Sigmoid colon (tissue), 7 donors: ENCODE data around the gene VIPR2. TPM values are rescaled to one million over a fixed set of nuclear protein-coding genes. Genes with fewer than 3 reads are reported as not detected.

Source experiments
- DNase-seq: peaks from one replicate; pipeline ENCODE4 v3.0.0-alpha.2; 2019
- H3K27ac ChIP-seq, 4 donors: fragments of 200-600 bp; sonication (generic); one replicate each; pipeline ENCODE4 v1.5.1; 2016 to 2019; ENCODE audit warnings: mild to moderate bottlenecking in 1 of 4
- H3K27me3 ChIP-seq, 3 donors: fragments of 200-600 bp; sonication (generic); one replicate each; pipeline ENCODE4 v1.5.1; 2019; ENCODE audit warnings: mild to moderate bottlenecking in 1 of 3
- H3K36me3 ChIP-seq, 4 donors: fragments of 200-600 bp; sonication (generic); one replicate each; pipeline ENCODE4 v1.5.1; 2016 to 2019
- H3K4me1 ChIP-seq, 4 donors: fragments of 200-600 bp; sonication (generic); one replicate each; pipeline ENCODE4 v1.5.1; 2017 to 2019
- H3K4me3 ChIP-seq, 4 donors: fragments of 200-600 bp; sonication (generic); one replicate each; pipeline ENCODE4 v1.5.1; 2017 to 2019; ENCODE audit warnings: mild to moderate bottlenecking in 2 of 4, moderate library complexity in 1 of 4
- H3K9me3 ChIP-seq, 4 donors: fragments of 200-600 bp in 3 of 4; sonication (generic) in 3 of 4; one replicate each; pipeline versions ENCODE4 v1.5.1 to v1.6.1; 2013 to 2019
- CTCF ChIP-seq, 4 experiments: fragments of 450-650 bp in 3 of 4; fragments of 200-600 bp in 1 of 4; IDR thresholded peaks; one replicate each; pipeline ENCODE4 v1.5.1; 2016 to 2019; ENCODE audit warnings: antibody characterized with exemption in 4 of 4, mild to moderate bottlenecking in 3 of 4, moderate library complexity in 2 of 4
- EP300 ChIP-seq, 4 donors: sonication (generic); formaldehyde crosslinking; IDR thresholded peaks; one replicate each; pipeline ENCODE4 v1.6.1; 2017; ENCODE audit warnings: antibody characterized with exemption in 4 of 4
- POLR2A ChIP-seq, 2 donors: fragments of 450-650 bp; IDR thresholded peaks; one replicate each; pipeline ENCODE4 v1.6.1; 2016; ENCODE audit warnings: antibody characterized with exemption in 2 of 2, mild to moderate bottlenecking in 2 of 2, moderate library complexity in 2 of 2
- POLR2AphosphoS5 ChIP-seq, 4 donors: sonication (generic); formaldehyde crosslinking; IDR thresholded peaks; one replicate each; pipeline ENCODE4 v1.6.1; 2017; ENCODE audit warnings: antibody characterized with exemption in 4 of 4
- WGBS, 2 donors: extraction: QIAGEN DNeasy Blood & Tissue Kit; methylation state at CpG; one replicate each; pipeline ENCODE4 v1.1.7; 2013; 5-methylcytosine and 5-hydroxymethylcytosine counted together
- intact Hi-C: fragments of 100-400 bp; cut with DNase I; formaldehyde crosslinking; loops from one replicate; pipeline ENCODE4 v1.15.1; 2023
- polyA plus RNA-seq, 3 donors: library from polyadenylated mRNA; stranded (reverse); fragments of 200-250 nt; gene quantifications; one replicate each; pipeline ENCODE4 v1.2.3, GENCODE V29; 2013
- total RNA-seq, 4 donors: library from RNA; depleted of rRNA; stranded (reverse); fragments of >200 nt; gene quantifications; one replicate each; pipeline ENCODE4 v1.1.0, GENCODE V29; 2016
- donor health status: healthy with polysubstance abuse.
- donor health status: Bipolar disorder and iron deficiency.
- donor health status: healthy.

The VIPR2 gene
- total and polyA plus RNA-seq, 7 donors = 0.23 to 21.4 (median 11.7) TPM

- Histone ChIP-seq H3K9me3 (no peaks in the 10 kb centered on the region), H3K27me3 (peaks cover 4 to 52% (median 12%) of the 10 kb centered on the region in 3 donors), H3K4me1 (peaks cover 0 to 7% (median 0%) of the 10 kb centered on the region in 4 donors), H3K27ac (no peak overlapping the region), H3K4me3 (peak overlapping the region in 2 of 4 donors; percentile 9 to 25), H3K36me3 (no peaks in the 10 kb centered on the region)
- 83 to 84% methylated on average over 22 of the region's 22 CpGs for WGBS, 2 donors
- intact Hi-C loops = no loop called here
- TF ChIP-seq POLR2AphosphoS5 (IDR thresholded peaks at IDR 0.05) (no peak), EP300 (IDR thresholded peaks at IDR 0.05) (no peak), CTCF (IDR thresholded peaks at IDR 0.05) (no peak), POLR2A (IDR thresholded peaks at IDR 0.05) (no peak)
- no peak for DNase-seq
These were observed 147.2 kb downstream of the VIPR2 start for GRCh38 chr7:158997471-158997870.

GRCh38 chr7:158997110-158997453 lies 147.6 kb downstream of the VIPR2 start:
- Histone ChIP-seq H3K36me3 (no peaks in the 10 kb centered on the region), H3K27me3 (peaks cover 4 to 55% (median 15%) of the 10 kb centered on the region in 3 donors), H3K9me3 (no peaks in the 10 kb centered on the region), H3K4me1 (peaks cover 0 to 7% (median 0%) of the 10 kb centered on the region in 4 donors), H3K27ac (no peak overlapping the region), H3K4me3 (peak overlapping the region in 2 of 4 donors; percentile 9 to 25)
- TF ChIP-seq EP300 (IDR thresholded peaks at IDR 0.05) = no peak
- intact Hi-C loops = no loop called here
- DNase-seq = no peak
- 50 to 58% methylated on average over 32 of the region's 32 CpGs for WGBS, 2 donors

GRCh38 chr7:158996214-158997109 lies 148.2 kb downstream of the VIPR2 start:
- intact Hi-C loops = no loop called here
- Histone ChIP-seq H3K27me3 (peaks cover 4 to 62% (median 21%) of the 10 kb centered on the region in 3 donors), H3K27ac (no peak overlapping the region), H3K4me3 (peak overlapping the region in 2 of 4 donors; percentile 9 to 25), H3K4me1 (peaks cover 0 to 7% (median 0%) of the 10 kb centered on the region in 4 donors), H3K36me3 (no peaks in the 10 kb centered on the region), H3K9me3 (no peaks in the 10 kb centered on the region)
- TF ChIP-seq EP300 (IDR thresholded peaks at IDR 0.05) (no peak), POLR2A (IDR thresholded peaks at IDR 0.05) (no peak), POLR2AphosphoS5 (IDR thresholded peaks at IDR 0.05) (no peak), CTCF (IDR thresholded peaks at IDR 0.05) (no peak)
- DNase-seq = no peak
- WGBS, 2 donors = 78 to 83% methylated on average over 47 of the region's 47 CpGs

- H3K9me3 ChIP-seq = no peaks in the 10 kb centered on the region
- H3K27me3 ChIP-seq = peaks cover 4 to 71% (median 21%) of the 10 kb centered on the region in 3 donors
- no peak overlapping the region for H3K4me3 ChIP-seq
- no peak overlapping the region for H3K27ac ChIP-seq
- peaks cover 0 to 7% (median 0%) of the 10 kb centered on the region in 4 donors for H3K4me1 ChIP-seq
- TF ChIP-seq EP300 (IDR thresholded peaks at IDR 0.05) (no peak), POLR2AphosphoS5 (IDR thresholded peaks at IDR 0.05) (no peak)
- H3K36me3 ChIP-seq = no peaks in the 10 kb centered on the region
- 89 to 94% methylated on average over 17 of the region's 17 CpGs for WGBS, 2 donors
- intact Hi-C loops = no loop called here
- no peak for DNase-seq
These were observed 149.2 kb downstream of the VIPR2 start for GRCh38 chr7:158995514-158995913.

GRCh38 chr7:158994687-158995086 lies 150.0 kb downstream of the VIPR2 start:
- DNase-seq = no peak
- no peak overlapping the region for H3K27ac ChIP-seq
- intact Hi-C loops = no loop called here
- TF ChIP-seq POLR2A (IDR thresholded peaks at IDR 0.05) = no peak
- TF ChIP-seq CTCF (IDR thresholded peaks at IDR 0.05) = no peak
- TF ChIP-seq POLR2AphosphoS5 (IDR thresholded peaks at IDR 0.05) = no peak
- H3K4me1 ChIP-seq = peaks cover 0 to 7% (median 0%) of the 10 kb centered on the region in 4 donors
- 90 to 93% methylated on average over 6 of the region's 6 CpGs for WGBS, 2 donors
- no peak overlapping the region for H3K4me3 ChIP-seq
- H3K9me3 ChIP-seq = no peaks in the 10 kb centered on the region
- no peaks in the 10 kb centered on the region for H3K36me3 ChIP-seq
- peaks cover 4 to 79% (median 21%) of the 10 kb centered on the region in 3 donors for H3K27me3 ChIP-seq
